ENCODE results near the gene ITPR3.

GRCh38 chr6:33710296-33711121 lies 89.4 kb downstream of the ITPR3 start:
- TF ChIP-seq, protein P1, sequence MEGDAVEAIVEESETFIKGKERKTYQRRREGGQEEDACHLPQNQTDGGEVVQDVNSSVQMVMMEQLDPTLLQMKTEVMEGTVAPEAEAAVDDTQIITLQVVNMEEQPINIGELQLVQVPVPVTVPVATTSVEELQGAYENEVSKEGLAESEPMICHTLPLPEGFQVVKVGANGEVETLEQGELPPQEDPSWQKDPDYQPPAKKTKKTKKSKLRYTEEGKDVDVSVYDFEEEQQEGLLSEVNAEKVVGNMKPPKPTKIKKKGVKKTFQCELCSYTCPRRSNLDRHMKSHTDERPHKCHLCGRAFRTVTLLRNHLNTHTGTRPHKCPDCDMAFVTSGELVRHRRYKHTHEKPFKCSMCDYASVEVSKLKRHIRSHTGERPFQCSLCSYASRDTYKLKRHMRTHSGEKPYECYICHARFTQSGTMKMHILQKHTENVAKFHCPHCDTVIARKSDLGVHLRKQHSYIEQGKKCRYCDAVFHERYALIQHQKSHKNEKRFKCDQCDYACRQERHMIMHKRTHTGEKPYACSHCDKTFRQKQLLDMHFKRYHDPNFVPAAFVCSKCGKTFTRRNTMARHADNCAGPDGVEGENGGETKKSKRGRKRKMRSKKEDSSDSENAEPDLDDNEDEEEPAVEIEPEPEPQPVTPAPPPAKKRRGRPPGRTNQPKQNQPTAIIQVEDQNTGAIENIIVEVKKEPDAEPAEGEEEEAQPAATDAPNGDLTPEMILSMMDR (IDR thresholded peaks at IDR 0.05; ENCODE audit: low read length), result no peak
- TF ChIP-seq EZH2 (IDR thresholded peaks at IDR 0.05; ENCODE audit: borderline replicate concordance, low read length), result no peak
